Adipose tissue (tissue), 3 donors: ENCODE results near the gene WASF3. TPM values are rescaled to one million over a fixed set of nuclear protein-coding genes. Genes with fewer than 3 reads are reported as not detected.
"Not testable (repeated sequence)": the region's sequence is repeated elsewhere in the genome, so short reads cannot be mapped to it uniquely, and the experiment has no call there.

ENCODE experiments used
- H3K27ac ChIP-seq: one replicate; pipeline ENCODE4 v1.5.1; 2013; ENCODE audit warnings: low read depth, low read length
- WGBS, 3 donors: extraction: QIAGEN DNeasy Blood & Tissue Kit; methylation state at CpG; one replicate each; pipeline ENCODE4 v1.1.7; 2013; 5-methylcytosine and 5-hydroxymethylcytosine counted together
- polyA plus RNA-seq, 3 donors: library from polyadenylated mRNA; stranded (reverse); fragments of 200-250 nt; gene quantifications; one replicate each; pipeline ENCODE4 v1.2.3, GENCODE V29; 2013
- donor health status: healthy with polysubstance abuse.
- donor health status: Bipolar disorder and iron deficiency.
- donor health status: healthy.

Gene WASF3
- polyA plus RNA-seq, 3 donors, result 3.8 to 45.7 (median 17.8) TPM

DNA sequence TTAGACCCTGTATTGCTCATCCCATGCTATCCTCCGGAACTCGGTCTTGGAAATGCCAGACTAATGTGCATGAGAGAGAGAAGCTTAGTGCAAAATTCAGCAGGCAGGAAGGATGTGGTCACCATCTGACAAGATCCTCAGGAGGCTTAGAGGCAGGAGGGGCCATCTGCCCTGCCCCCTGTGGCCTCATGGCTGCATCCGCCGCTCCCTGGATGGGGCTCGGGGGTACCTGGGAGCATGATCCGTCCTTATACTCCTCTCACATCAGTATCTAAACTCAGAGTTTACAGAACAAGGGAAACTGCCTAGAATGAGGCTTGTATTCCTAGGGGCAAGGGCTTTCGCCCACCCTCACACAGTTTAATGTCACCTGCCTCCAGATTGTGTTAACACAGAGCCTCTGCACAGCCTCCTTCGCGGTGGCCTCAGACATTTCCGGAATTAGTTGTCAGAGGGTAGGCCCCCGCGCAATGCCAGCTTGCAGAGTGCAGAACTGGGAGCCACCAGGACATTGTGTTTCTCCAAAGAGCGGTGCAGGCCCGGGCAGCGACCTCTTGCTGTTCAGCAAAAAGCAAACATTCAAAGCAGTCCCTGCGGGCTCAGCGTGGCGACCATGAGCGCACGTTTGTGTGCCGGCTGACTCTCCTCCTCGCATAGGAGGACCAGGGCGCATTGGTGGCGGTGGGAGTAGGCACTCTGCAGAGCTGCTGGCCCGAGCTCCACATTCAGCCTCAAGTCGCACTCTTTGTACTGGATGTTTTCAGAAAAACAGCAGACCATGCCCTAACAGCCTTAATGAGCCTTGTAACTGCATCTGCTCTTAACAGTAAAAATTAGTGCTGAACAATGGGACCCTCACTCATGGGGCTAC lies 164.0 kb downstream of the WASF3 start:
- WGBS, 3 donors, result 43 to 61% (median 45%) methylated on average over 26 of the region's 26 CpGs
- H3K27ac ChIP-seq, result no peak overlapping the region

DNA sequence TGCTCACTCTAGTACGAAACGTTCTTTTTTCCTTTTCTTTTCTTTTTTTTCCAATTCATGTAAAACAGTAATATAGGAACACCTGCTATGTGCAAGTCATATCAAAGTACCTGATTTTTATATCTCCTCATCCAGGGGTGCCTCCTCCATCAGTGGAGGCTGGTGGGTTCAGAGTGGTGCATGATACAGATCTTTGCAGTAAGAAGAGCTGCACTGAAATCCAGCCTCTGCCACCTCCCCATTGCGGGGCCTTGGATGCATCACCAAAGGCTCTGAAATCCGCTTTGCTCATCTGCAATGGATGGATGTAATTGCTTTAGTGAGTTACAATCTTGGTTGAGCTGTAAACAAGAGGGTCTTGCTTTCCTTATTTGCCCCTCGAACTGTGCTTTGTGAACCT lies 164.8 kb downstream of the WASF3 start:
- 74 to 79% (median 77%) methylated on average over 5 of the region's 5 CpGs for WGBS, 3 donors

DNA sequence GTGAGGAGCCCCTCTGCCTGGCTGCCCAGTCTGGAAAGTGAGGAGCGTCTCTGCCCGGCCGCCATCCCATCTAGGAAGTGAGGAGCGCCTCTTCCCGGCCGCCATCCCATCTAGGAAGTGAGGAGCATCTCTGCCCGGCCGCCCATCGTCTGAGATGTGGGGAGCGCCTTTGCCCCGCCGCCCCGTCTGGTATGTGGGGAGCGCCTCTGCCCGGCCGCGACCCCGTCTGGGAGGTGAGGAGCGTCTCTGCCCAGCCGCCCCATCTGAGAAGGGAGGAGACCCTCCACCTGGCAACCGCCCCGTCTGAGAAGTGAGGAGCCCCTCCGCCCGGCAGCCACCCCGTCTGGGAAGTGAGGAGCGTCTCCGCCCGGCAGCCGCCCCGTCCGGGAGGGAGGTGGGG lies 166.1 kb downstream of the WASF3 start:
- H3K27ac ChIP-seq, result not testable (repeated sequence)
- WGBS, 3 donors, result 95 to 99% (median 98%) methylated on average over 9 to 13 of the region's 31 CpGs

More for the DNA sequence above, 164.8 kb downstream of the WASF3 start:
- no peak overlapping the region for H3K27ac ChIP-seq

DNA sequence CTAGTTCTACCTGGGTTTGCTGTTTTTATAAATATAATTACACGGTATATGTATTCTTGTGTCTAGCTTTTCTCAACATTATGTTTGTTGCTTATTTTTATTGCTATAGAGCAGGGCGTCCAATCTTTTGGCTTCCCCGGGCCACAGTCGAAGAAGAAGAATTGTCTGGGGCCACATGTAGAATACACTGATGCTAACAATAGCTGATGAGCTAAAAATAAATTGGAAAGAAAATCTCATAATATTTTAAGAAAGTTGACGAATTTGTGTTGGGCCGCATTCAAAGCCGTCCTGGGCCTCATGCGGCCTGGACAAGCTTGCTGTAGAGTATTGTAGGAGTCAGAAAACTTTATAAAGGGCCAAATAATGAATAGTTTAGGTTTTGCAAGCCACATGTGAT lies 169.2 kb downstream of the WASF3 start:
- no peak overlapping the region for H3K27ac ChIP-seq
- 70 to 84% (median 74%) methylated on average over 8 of the region's 8 CpGs for WGBS, 3 donors

DNA sequence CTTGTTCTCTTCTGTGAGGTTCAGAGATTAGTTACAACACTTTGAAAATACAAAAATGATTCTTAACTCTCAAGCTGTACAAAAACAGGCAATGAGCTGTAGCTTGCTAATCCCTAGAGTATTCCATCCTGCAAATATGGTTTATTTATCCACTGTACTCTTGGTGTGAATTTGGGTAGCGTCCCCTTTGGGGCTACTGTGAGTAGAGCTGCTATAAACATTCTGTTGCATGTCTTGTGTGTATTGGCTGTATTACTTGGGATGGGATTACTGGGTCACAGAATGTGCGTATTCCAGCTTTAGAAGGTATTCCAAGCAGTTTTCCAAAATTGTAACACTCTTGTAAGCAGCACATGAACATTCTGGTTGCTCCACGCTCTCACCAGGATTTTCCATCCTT lies 169.6 kb downstream of the WASF3 start:
- H3K27ac ChIP-seq, result no peak overlapping the region
- 66 to 76% (median 71%) methylated on average over 3 of the region's 3 CpGs for WGBS, 3 donors

DNA sequence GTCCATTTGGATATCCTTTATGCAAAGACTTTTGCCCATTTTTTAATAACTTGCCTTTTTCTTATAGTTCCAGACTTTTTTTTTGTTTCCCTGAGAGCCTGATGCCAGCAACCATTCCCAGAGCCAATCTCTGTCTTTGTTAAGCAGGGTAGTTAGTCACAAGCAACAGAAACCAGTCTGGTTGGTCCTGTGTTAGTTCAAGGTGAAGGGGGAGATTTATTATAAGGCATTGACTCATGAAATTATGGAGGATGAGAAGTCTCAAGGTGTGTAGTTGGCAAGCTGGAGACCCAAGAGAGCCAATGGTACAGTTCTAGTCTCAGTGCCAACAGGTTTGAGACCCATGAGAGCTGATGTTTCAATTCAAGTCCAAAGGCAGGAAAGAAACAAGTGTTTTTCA lies 170.2 kb downstream of the WASF3 start:
- H3K27ac ChIP-seq, result no peak overlapping the region

DNA sequence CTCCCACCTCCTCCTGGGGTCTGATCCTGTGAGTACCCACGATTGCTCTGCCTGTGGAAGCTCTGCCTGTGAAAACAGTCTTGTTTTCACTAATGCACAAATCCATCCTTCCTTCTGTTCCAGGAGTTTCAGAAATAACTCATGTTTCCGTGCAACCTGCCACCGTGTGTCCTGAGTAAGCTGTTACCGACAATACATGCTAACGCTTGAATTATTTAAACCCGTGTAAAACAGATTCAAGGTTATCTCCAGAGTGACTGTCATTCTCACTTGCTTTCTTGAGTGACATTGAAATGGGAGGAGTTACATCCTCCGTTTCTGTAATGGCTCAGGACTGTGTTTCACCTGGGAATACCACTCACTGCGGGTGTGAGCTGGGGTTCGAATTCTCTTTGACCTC lies 178.2 kb downstream of the WASF3 start:
- H3K27ac ChIP-seq, result no peak overlapping the region
- 61 to 79% (median 76%) methylated on average over 9 of the region's 9 CpGs for WGBS, 3 donors

Other genes with a start within 250 kb of the WASF3 start
- gene GPR12, start 203.1 kb downstream of the WASF3 start, polyA plus RNA-seq, result under 1 TPM in 2 of 3 donors, not detected in 1; 0.03 to 0.11 TPM